Tibial artery (tissue), 4 donors: ENCODE measurements around the gene TMCC1.
"Not testable (repeated sequence)": the region's sequence is repeated elsewhere in the genome, so short reads cannot be mapped to it uniquely, and the experiment has no call there.

Experiments used
- DNase-seq, 2 donors: peaks; one replicate each; pipeline ENCODE4 v3.0.0-alpha.2; 2019
- H3K27ac ChIP-seq, 2 donors: fragments of 200-600 bp; sonication (generic) in 1 of 2; 1 replicate in 1 of 2; 2 replicates in 1 of 2; pipeline ENCODE4 v1.5.1; 2018 to 2019; ENCODE audit warnings: mild to moderate bottlenecking in 1 of 2
- H3K27me3 ChIP-seq, 2 donors: fragments of 200-600 bp; sonication (generic) in 1 of 2; one replicate each; pipeline versions ENCODE4 v1.5.1 to v1.6.0; 2016 to 2019
- H3K36me3 ChIP-seq, 3 donors: fragments of 200-600 bp; sonication (generic) in 2 of 3; one replicate each; pipeline ENCODE4 v1.5.1; 2016 to 2019; ENCODE audit warnings: mild to moderate bottlenecking in 2 of 3
- H3K4me1 ChIP-seq, 4 donors: fragments of 200-600 bp; sonication (generic) in 2 of 4; 1 replicate in 3 of 4; 2 replicates in 1 of 4; pipeline ENCODE4 v1.5.1; 2016 to 2019
- H3K4me3 ChIP-seq, 2 donors: fragments of 200-600 bp; sonication (generic) in 1 of 2; 1 replicate in 1 of 2; 2 replicates in 1 of 2; pipeline ENCODE4 v1.5.1; 2018 to 2019; ENCODE audit warnings: mild to moderate bottlenecking in 2 of 2
- H3K9me3 ChIP-seq, 3 donors: fragments of 200-600 bp; sonication (generic) in 1 of 3; one replicate each; pipeline ENCODE4 v1.5.1; 2016 to 2019
- intact Hi-C: fragments of 100-400 bp; cut with DNase I; formaldehyde crosslinking; loops from one replicate; pipeline ENCODE4 v1.15.0; 2023; ENCODE audit warnings: low total_unique reads
- TF ChIP-seq, protein P1 (sequence below), 2 experiments: fragments of 200-600 bp in 1 of 2; fragments of 450-650 bp in 1 of 2; IDR thresholded peaks; one replicate each; pipeline ENCODE4 v1.5.1; 2017 to 2019; ENCODE audit warnings: antibody characterized with exemption in 2 of 2, mild to moderate bottlenecking in 1 of 2, moderate library complexity in 1 of 2

TMCC1 gene

DNA sequence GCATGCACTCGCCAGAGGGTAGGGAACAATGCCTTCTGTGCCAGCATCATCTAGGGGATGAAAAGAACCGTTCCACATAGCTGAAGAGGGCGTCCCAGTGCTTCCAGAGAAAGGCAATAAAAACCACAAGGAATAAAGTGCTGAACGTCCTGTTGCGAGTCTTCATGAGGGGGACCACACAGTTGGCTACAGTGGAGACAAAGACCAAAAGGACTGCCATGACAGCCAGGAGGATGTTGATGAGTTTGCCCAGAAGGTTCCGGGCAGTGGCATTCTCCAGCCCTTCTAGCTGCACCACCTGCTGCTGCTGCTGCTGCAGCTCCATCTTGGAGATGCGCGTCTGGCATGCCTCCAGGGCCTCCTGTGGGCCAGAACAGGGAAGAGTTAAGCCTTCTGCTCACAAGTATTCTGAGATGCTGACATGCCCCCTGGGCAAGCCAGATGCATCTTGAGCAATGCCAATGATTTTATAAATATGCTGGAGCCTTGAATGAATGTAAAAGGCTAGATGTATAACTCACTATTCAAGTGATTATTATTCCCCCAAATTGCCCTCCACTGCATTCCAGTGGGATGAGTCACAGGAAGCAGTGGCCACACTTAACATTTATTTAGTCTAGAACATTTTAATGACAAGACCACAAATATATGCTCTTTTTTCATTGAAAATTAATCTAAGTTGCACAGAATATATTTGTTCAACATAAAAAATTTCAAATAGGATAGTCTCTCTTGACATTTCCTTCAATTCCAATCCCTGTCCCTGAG, 241.9 kb downstream of the TMCC1 start:
- intact Hi-C loops: loop anchor here (5.0 kb wide), 1 partner anchor 281 kb away; no protein-coding TSS in a partner anchor
- H3K27ac ChIP-seq: no peak overlapping the region
- TF ChIP-seq, protein P1, sequence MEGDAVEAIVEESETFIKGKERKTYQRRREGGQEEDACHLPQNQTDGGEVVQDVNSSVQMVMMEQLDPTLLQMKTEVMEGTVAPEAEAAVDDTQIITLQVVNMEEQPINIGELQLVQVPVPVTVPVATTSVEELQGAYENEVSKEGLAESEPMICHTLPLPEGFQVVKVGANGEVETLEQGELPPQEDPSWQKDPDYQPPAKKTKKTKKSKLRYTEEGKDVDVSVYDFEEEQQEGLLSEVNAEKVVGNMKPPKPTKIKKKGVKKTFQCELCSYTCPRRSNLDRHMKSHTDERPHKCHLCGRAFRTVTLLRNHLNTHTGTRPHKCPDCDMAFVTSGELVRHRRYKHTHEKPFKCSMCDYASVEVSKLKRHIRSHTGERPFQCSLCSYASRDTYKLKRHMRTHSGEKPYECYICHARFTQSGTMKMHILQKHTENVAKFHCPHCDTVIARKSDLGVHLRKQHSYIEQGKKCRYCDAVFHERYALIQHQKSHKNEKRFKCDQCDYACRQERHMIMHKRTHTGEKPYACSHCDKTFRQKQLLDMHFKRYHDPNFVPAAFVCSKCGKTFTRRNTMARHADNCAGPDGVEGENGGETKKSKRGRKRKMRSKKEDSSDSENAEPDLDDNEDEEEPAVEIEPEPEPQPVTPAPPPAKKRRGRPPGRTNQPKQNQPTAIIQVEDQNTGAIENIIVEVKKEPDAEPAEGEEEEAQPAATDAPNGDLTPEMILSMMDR (IDR thresholded peaks at IDR 0.05): no peak
- no peaks in the 10 kb centered on the region for H3K27me3 ChIP-seq
- no peak overlapping the region for H3K4me3 ChIP-seq
- DNase-seq: no peak
- peaks cover 0 to 10% (median 0%) of the 10 kb centered on the region in 3 donors for H3K36me3 ChIP-seq
- peaks cover 0 to 35% (median 20%) of the 10 kb centered on the region in 4 donors for H3K4me1 ChIP-seq
- H3K9me3 ChIP-seq: no peaks in the 10 kb centered on the region

DNA sequence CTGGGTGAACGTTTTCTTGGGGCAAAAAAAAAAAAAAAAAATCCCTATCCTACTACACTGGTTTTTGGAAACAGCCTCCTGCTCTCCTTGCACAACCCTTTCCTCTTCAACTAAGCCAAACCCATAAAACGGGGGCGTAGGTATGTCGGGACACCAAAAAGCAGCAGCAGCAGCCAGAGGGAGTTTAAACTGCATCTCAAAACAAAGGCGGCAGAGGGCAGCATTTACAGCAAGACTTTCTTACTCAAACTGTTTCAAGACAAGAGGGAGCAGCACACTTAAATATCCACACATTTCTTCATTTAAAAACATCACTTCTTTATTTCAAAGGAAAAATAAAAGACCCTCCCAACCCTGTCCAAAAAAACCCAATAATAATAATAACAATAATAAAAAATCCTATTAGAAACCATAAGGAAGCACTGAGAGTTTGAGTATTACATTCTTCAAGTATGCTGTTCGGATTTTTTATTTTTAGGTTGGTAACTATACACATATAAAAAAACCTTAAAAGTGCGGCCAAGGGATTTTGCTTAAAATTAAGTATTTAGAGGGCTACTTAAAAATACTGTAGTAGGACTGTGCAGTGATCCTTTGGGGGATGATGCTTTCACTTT, 243.1 kb downstream of the TMCC1 start:
- H3K27ac ChIP-seq: no peak overlapping the region
- H3K9me3 ChIP-seq: no peaks in the 10 kb centered on the region
- no peaks in the 10 kb centered on the region for H3K27me3 ChIP-seq
- peak; percentile 79 to 81 for DNase-seq
- H3K4me3 ChIP-seq: no peak overlapping the region
- intact Hi-C loops: loop anchor here (5.0 kb wide), 1 partner anchor 282 kb away; no protein-coding TSS in a partner anchor
- peaks cover 0 to 10% (median 0%) of the 10 kb centered on the region in 3 donors for H3K36me3 ChIP-seq
- H3K4me1 ChIP-seq: peaks cover 0 to 29% (median 19%) of the 10 kb centered on the region in 4 donors
- TF ChIP-seq, protein P1 (IDR thresholded peaks at IDR 0.05): peak; percentile 64 to 84

DNA sequence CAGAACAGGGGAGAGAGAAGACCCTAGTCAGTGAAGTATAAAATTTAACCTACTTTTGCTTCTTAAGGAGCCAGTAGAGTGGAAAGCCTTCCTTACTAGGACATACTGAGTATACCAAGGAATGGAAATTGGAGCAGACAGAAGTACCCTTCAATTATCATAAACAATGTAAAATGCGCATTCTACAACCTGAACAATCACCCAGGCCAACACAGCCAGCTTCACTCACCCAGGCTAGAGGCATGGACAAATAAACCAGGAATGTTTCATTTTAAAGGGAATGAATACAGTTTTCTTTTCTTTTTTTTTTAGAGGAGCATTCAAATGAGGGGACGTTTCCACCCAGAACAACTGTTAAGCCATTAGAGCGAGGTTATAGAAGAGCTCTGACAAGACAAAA, 245.1 kb downstream of the TMCC1 start:
- H3K4me3 ChIP-seq: no peak overlapping the region
- intact Hi-C loops: loop anchor here (2.0 kb wide), 1 partner anchor 174 kb away; no protein-coding TSS in a partner anchor
- no peak for DNase-seq
- H3K27ac ChIP-seq: no peak overlapping the region
- H3K27me3 ChIP-seq: no peaks in the 10 kb centered on the region
- H3K36me3 ChIP-seq: no peaks in the 10 kb centered on the region
- H3K4me1 ChIP-seq: peaks cover 0 to 29% (median 19%) of the 10 kb centered on the region in 4 donors
- TF ChIP-seq, protein P1 (IDR thresholded peaks at IDR 0.05): no peak
- no peaks in the 10 kb centered on the region for H3K9me3 ChIP-seq

DNA sequence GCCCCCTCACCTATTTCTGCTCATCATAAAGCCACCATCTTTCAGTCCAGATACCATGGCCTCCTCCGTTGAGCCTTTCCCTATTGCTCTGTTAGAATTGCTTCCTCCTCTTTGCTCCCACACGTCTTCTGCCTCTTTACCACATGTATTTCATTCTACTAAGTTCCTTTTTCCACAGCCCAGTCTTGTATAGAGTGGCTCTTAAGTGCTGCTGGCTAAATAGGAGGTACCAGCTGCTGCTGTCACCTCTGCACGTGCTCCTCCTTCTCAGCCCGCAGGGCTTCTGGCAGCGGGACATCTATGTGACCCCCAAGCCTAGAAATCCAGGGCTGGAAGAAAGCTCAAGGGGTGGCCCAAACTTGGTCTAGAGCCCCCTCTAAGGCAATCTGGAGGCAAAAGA, 248.2 kb downstream of the TMCC1 start:
- intact Hi-C loops: no loop called here
- H3K4me1 ChIP-seq: peaks cover 0 to 6% (median 3%) of the 10 kb centered on the region in 4 donors
- H3K27me3 ChIP-seq: no peaks in the 10 kb centered on the region
- no peaks in the 10 kb centered on the region for H3K9me3 ChIP-seq
- H3K4me3 ChIP-seq: no peak overlapping the region
- H3K27ac ChIP-seq: no peak overlapping the region
- TF ChIP-seq, protein P1 (IDR thresholded peaks at IDR 0.05): no peak
- H3K36me3 ChIP-seq: no peaks in the 10 kb centered on the region
- DNase-seq: no peak

DNA sequence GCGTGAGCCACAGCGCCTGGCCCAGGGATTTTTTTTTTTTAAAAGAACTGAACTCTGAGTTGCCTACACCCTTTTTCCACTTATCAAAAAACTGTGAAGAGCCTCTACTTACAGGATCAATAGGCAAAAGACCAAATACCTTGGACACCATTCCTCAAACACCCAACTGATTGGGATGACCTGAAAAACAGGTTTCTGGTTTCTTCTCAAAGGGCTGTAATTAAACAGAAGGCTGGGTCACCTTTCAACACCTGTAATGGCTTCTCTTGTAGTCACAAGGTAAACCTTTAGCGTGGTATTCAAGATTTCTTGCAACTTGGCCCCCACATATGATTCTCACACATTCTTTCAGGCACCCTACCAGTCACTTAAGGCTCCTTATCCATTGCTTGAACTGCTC, 248.7 kb downstream of the TMCC1 start:
- TF ChIP-seq, protein P1 (IDR thresholded peaks at IDR 0.05): no peak
- H3K27ac ChIP-seq: no peak overlapping the region
- intact Hi-C loops: no loop called here

DNA sequence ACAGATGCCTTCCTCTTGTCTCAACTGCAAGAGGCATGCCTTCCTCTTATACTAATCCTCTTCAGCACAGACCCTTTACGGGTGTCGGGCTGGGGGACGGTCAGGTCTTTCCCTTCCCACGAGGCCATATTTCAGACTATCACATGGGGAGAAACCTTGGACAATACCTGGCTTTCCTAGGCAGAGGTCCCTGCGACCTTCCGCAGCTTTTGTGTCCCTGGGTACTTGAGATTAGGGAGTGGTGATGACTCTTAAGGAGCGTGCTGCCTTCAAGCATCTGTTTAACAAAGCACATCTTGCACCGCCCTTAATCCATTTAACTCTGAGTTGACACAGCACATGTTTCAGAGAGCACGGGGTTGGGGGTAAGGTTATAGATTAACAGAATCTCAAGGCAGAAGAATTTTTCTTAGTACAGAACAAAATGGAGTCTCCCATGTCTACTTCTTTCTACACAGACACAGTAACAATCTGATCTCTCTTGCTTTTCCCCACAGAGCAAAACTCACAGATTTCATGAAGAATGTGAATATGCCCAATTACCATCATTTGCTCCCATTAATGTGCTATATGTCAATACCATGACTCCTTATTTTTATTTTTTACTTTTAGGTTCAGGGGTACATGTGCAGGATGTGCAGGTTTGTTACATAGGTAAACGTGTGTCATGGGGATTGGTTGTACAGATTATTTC, 251.8 kb downstream of the TMCC1 start:
- H3K9me3 ChIP-seq, DNase-seq, H3K27me3 ChIP-seq, intact Hi-C loops, H3K4me1 ChIP-seq, H3K27ac ChIP-seq, H3K4me3 ChIP-seq, H3K36me3 ChIP-seq: not testable (repeated sequence)

More for the DNA sequence above, 248.7 kb downstream of the TMCC1 start:
- DNase-seq: no peak
- H3K27me3 ChIP-seq: no peaks in the 10 kb centered on the region
- H3K36me3 ChIP-seq: no peaks in the 10 kb centered on the region
- peaks cover 0 to 1% (median under 1%) of the 10 kb centered on the region in 4 donors for H3K4me1 ChIP-seq
- no peaks in the 10 kb centered on the region for H3K9me3 ChIP-seq
- H3K4me3 ChIP-seq: no peak overlapping the region

DNA sequence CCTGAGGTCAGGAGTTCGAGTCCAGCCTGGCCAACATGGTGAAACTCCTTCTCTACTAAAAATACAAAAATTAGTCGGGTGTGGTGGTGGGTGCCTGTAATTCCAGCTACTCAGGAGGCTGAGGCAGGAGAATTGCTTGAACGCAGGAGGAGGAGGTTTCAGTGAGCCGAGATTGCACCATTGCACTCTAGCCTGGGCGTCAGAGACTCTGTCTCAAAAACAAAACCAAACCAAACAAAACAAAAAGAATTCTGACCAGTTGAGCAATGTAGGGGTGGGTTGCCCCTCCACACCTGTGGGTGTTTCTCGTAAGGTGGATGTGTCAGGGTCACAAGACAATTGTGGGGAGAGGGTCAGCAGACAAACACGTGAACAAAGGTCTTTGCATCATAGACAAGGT, 252.5 kb downstream of the TMCC1 start:
- H3K27me3 ChIP-seq, DNase-seq, H3K4me3 ChIP-seq, H3K36me3 ChIP-seq, H3K9me3 ChIP-seq, intact Hi-C loops, H3K27ac ChIP-seq, H3K4me1 ChIP-seq: not testable (repeated sequence)
